IPS DF 4.7 (cell line): ENCODE data around the gene DVL1.

ENCODE experiments used
- DNase-seq: peaks from one replicate; pipeline ENCODE4 v3.0.0-alpha.2; 2013; ENCODE audit warnings: low spot score; ENCODE audit errors: extremely low read depth

The DVL1 gene

DNA sequence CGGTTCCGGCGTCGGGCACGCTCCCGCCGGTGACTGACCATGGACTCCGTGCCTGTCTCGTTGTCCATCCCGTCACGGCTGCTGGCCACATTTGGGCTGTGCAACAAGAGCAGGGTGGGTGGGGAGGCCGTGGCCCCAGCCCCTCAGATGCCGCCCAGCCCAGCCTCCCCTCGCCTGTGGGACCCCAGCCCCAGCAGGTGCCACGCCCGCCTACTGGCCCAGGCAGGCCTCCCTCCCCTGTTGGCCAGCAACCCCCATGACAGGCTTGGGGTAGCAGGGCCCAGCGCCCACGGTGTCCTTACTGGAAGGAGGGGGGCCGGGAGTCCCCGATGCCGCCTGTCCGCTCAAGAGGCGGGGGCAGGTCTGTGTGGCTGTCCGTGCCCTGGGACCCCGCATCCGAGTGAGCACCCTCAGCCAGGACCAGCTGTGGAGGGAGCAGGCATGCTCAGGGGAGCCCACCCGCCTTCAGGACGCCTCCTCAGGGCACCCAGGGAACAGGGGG is 7.1 kb downstream of the DVL1 start:
- no peak for DNase-seq

- DNase-seq: no peak
Measured at GRCh38 chr1:1341549-1342021, 7.6 kb downstream of the DVL1 start.

GRCh38 chr1:1340791-1341548 is 8.2 kb downstream of the DVL1 start:
- no peak for DNase-seq

DNA sequence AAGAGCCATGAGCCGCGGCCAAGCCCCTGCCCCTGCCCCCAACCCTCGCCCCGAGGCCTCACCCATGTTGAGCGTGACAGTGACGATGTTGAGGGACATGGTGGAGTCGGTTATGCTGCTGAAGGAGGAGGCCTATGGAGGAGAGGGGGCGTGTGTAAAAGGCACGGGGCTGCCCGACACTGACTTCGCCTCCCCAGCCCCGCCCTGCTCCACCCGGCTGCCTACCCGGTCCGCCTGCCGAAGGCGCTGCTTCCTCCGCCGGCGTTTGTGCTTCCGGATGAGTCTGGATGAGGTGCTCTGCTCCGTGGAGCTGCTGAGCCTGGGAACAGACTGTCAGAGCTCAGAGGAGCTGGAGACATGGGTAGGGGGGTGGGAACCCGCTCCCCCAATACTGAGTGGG is 9.0 kb downstream of the DVL1 start:
- DNase-seq: no peak

DNA sequence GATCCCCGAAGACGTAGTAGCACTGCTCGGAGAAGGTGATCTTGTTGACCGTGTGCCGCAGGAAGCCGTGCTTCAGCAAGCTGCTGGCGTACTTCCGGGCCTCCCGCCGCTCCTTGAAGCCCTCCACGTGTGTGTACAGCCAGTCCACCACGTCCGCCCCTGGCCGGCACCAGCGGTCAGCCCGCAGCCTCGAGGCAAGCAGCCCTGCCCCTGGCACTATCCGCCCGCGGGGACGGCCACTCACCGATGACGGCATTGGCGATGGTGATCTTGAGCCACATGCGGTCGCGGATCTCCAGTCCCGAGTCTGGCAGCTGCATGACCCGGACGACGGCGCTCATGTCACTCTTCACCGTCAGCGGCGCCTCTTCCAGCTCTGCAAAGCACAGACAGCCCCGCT is 10.9 kb downstream of the DVL1 start:
- DNase-seq: no peak

GRCh38 chr1:1337793-1338147 is 11.4 kb downstream of the DVL1 start:
- no peak for DNase-seq

GRCh38 chr1:1336931-1337792 is 12.1 kb downstream of the DVL1 start:
- DNase-seq: no peak

GRCh38 chr1:1336446-1336845 is 12.8 kb downstream of the DVL1 start:
- no peak for DNase-seq

DNA sequence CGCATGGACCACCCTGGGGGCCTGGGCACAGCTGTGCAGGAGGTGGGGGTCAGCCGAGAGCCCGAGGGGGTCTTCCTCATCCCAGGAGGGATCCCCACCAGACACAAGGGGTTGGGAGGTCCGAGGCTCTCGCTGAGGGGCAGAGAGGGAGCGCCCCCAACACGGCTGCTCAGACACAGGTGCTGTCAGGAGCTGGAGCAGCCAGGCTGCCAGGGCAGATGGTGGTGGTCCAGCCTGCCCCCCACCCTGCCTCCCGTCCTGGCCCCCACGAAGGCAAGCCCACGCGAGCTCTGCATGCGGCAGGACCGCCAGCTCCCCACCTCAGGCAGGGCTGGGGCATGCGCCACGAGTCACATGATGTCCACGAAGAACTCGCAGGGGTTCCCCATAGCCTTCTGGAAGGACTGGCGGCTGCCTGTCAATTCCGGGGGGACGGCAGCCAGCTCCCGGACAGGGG is 13.4 kb downstream of the DVL1 start:
- DNase-seq: no peak

DNA sequence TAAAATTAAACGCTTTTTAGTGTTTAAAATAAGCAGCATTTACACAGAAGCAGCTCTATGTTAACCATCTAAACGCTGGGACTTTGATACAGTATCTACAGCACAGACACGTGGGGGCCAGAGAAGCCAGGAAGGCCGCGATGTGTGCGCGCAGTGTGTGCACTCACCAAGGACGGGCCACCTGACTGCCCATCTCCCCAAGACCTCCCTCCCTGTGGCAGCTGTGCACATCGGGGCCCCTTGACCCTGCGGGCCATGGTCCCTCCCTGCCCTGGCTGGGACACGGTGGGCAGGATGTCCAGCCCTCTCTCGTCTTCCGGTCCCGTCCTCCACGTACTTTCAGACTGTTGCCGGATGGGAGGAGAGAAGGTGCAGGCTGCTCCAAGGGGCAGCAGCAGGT is 13.9 kb downstream of the DVL1 start:
- no peak for DNase-seq

- DNase-seq: no peak
Measured at GRCh38 chr1:1334835-1335234, 14.4 kb downstream of the DVL1 start.

GRCh38 chr1:1333551-1334241 is 15.5 kb downstream of the DVL1 start:
- no peak for DNase-seq

DNA sequence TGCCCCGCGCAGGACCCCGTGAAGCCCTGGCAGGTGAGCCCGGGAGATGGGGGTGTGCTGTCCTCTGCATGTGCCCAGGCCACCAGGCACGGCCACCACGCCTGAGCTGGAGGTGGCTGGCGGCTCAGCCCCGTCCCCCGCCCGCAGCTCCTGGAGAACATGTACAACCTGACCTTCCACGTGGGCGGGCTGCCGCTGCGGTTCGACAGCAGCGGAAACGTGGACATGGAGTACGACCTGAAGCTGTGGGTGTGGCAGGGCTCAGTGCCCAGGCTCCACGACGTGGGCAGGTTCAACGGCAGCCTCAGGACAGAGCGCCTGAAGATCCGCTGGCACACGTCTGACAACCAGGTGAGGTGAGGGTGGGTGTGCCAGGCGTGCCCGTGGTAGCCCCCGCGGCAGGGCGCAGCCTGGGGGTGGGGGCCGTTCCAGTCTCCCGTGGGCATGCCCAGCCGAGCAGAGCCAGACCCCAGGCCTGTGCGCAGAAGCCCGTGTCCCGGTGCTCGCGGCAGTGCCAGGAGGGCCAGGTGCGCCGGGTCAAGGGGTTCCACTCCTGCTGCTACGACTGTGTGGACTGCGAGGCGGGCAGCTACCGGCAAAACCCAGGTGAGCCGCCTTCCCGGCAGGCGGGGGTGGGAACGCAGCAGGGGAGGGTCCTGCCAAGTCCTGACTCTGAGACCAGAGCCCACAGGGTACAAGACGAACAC is 16.3 kb downstream of the DVL1 start:
- DNase-seq: no peak

DNA sequence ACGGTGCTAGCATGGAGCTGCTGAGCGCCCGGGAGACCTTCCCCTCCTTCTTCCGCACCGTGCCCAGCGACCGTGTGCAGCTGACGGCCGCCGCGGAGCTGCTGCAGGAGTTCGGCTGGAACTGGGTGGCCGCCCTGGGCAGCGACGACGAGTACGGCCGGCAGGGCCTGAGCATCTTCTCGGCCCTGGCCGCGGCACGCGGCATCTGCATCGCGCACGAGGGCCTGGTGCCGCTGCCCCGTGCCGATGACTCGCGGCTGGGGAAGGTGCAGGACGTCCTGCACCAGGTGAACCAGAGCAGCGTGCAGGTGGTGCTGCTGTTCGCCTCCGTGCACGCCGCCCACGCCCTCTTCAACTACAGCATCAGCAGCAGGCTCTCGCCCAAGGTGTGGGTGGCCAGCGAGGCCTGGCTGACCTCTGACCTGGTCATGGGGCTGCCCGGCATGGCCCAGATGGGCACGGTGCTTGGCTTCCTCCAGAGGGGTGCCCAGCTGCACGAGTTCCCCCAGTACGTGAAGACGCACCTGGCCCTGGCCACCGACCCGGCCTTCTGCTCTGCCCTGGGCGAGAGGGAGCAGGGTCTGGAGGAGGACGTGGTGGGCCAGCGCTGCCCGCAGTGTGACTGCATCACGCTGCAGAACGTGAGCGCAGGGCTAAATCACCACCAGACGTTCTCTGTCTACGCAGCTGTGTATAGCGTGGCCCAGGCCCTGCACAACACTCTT is 17.0 kb downstream of the DVL1 start:
- no peak for DNase-seq

DNA sequence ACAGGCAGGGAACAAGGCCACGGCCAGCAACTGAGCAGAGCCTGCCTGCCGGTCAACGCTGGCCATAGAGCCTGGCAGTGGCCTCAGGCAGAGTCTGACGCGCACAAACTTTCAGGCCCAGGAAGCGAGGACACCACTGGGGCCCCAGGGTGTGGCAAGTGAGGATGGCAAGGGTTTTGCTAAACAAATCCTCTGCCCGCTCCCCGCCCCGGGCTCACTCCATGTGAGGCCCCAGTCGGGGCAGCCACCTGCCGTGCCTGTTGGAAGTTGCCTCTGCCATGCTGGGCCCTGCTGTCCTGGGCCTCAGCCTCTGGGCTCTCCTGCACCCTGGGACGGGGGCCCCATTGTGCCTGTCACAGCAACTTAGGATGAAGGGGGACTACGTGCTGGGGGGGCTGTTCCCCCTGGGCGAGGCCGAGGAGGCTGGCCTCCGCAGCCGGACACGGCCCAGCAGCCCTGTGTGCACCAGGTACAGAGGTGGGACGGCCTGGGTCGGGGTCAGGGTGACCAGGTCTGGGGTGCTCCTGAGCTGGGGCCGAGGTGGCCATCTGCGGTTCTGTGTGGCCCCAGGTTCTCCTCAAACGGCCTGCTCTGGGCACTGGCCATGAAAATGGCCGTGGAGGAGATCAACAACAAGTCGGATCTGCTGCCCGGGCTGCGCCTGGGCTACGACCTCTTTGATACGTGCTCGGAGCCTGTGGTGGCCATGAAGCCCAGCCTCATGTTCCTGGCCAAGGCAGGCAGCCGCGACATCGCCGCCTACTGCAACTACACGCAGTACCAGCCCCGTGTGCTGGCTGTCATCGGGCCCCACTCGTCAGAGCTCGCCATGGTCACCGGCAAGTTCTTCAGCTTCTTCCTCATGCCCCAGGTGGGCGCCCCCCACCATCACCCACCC is 17.9 kb downstream of the DVL1 start, which contains the start of gene TAS1R3:
TAS1R3 (plus strand) TSS at position 213 of the 898 bp plus-strand sequence; CDS start at position 279, 66 bp downstream.
- no peak for DNase-seq

- no peak for DNase-seq
Measured at GRCh38 chr1:1330366-1331067, 18.7 kb downstream of the DVL1 start.

DNA sequence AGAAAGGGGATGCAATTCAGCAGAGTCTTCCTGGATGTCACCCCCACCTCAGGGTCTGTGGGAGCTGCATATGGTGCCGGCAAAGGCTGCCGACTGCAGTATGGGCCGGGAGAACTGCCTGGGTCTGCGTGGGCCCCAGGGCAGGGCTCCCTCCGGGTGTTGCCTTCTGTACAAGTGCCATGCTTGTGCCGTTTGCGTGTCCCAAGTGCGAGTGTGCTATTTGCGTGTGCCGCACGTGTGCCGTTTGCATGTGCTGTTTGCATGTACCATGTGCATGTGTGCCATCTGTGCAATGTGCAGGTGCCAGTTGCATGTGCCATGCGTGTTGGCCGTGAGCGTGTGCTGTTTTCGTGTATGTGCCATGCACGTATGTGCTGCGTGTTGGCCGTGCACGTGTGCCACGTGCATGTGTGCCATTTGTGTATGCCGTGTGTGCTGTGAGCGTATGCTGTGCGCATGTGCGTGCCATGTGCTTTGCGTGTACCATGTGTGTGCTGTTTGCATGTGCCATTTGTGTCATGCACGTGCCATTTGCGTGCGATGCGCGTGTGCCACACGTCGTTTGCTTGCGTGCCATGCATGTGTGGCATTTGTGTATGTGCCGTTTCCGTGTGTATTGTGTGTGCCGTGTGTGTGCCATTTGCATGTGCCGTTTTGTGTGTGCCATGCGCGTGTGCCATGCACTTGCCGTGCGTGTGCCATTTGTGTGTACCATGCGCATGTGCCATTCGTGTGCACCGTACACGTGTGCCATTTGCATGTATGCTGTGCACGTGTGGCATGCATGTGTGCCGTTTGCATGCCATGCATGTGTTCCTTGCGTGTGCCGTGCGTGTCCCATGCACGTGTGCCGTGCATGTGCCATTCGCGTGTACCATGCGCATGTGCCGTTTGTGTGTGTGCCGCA is 19.7 kb downstream of the DVL1 start:
- no peak for DNase-seq

DNA sequence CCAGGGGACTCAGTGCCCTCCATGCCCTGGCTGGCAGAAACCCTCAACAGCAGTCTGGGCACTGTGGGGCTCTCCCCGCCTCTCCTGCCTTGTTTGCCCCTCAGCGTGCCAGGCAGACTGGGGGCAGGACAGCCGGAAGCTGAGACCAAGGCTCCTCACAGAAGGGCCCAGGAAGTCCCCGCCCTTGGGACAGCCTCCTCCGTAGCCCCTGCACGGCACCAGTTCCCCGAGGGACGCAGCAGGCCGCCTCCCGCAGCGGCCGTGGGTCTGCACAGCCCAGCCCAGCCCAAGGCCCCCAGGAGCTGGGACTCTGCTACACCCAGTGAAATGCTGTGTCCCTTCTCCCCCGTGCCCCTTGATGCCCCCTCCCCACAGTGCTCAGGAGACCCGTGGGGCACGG is 21.0 kb downstream of the DVL1 start:
- DNase-seq: no peak
